Liver (tissue), 9 donors: Measurements from ENCODE around the gene CDK5. TPM values are rescaled to one million over a fixed set of nuclear protein-coding genes. Genes with fewer than 3 reads are reported as not detected.

Source experiments
- DNase-seq: peaks from one replicate; pipeline ENCODE4 v3.0.0-alpha.2; 2017; ENCODE audit warnings: low spot score
- H3K27ac ChIP-seq, 2 donors: one replicate each; pipeline ENCODE4 v1.7.0; 2013; ENCODE audit warnings: inconsistent platforms in 2 of 2, low read length in 2 of 2, control low read depth in 1 of 2, low read depth in 1 of 2, mild to moderate bottlenecking in 1 of 2
- H3K27me3 ChIP-seq, 4 donors: one replicate each; pipeline versions ENCODE4 v1.6.1 to v1.7.0; 2013; ENCODE audit warnings: low read length in 3 of 4, inconsistent platforms in 1 of 4, mild to moderate bottlenecking in 1 of 4, moderate library complexity in 1 of 4; ENCODE audit not compliant: control insufficient read depth in 4 of 4, insufficient read depth in 4 of 4
- H3K36me3 ChIP-seq, 4 donors: one replicate each; pipeline versions ENCODE4 v1.6.1 to v1.7.0; 2013; ENCODE audit warnings: low read length in 3 of 4, mild to moderate bottlenecking in 3 of 4, low read depth in 1 of 4, moderate library complexity in 1 of 4; ENCODE audit not compliant: control insufficient read depth in 4 of 4, insufficient read depth in 3 of 4
- H3K4me1 ChIP-seq, 4 donors: one replicate each; pipeline versions ENCODE4 v1.6.1 to v1.7.0; 2013; ENCODE audit warnings: low read length in 3 of 4, mild to moderate bottlenecking in 3 of 4, moderate library complexity in 1 of 4; ENCODE audit not compliant: control insufficient read depth in 4 of 4, insufficient read depth in 4 of 4
- H3K4me3 ChIP-seq, 3 donors: one replicate each; pipeline versions ENCODE4 v1.6.1 to v1.7.0; 2013; ENCODE audit warnings: low read length in 3 of 3, control low read depth in 1 of 3, low read depth in 1 of 3, mild to moderate bottlenecking in 1 of 3
- H3K9ac ChIP-seq, 2 donors: one replicate each; pipeline ENCODE4 v1.7.0; 2013; ENCODE audit warnings: low read length in 2 of 2, mild to moderate bottlenecking in 2 of 2, moderate library complexity in 2 of 2, control low read depth in 1 of 2, low read depth in 1 of 2
- H3K9me3 ChIP-seq, 4 donors: one replicate each; pipeline versions ENCODE4 v1.6.1 to v1.7.0; 2013; ENCODE audit warnings: low read length in 3 of 4; ENCODE audit not compliant: control insufficient read depth in 4 of 4
- ATF3 ChIP-seq: IDR thresholded peaks from 2 replicates; pipeline ENCODE4 v1.6.1; 2016; ENCODE audit warnings: antibody characterized with exemption
- CTCF ChIP-seq: fragments of 150-350 bp; IDR thresholded peaks from 2 replicates; pipeline ENCODE4 v1.5.1; 2017; ENCODE audit warnings: improper control_type of control experiment, low read depth, low read length; ENCODE audit not compliant: missing input control
- EGR1 ChIP-seq, 2 donors: IDR thresholded peaks; 2 replicates each; pipeline ENCODE4 v1.6.1; 2016 to 2018; ENCODE audit warnings: antibody characterized with exemption in 2 of 2, low read depth in 2 of 2
- FOXA1 ChIP-seq: IDR thresholded peaks from 2 replicates; pipeline ENCODE4 v1.6.1; 2016; ENCODE audit warnings: antibody characterized with exemption
- FOXA2 ChIP-seq: IDR thresholded peaks from 2 replicates; pipeline ENCODE4 v1.6.1; 2016; ENCODE audit warnings: antibody characterized with exemption
- GABPA ChIP-seq, 2 donors: IDR thresholded peaks in 1 of 2; conservative IDR thresholded peaks in 1 of 2; 2 replicates each; pipeline ENCODE4 v1.6.1; 2016; ENCODE audit warnings: antibody characterized with exemption in 2 of 2, mild to moderate bottlenecking in 1 of 2, moderate library complexity in 1 of 2
- HNF4A ChIP-seq, 2 donors: conservative IDR thresholded peaks; 2 replicates each; pipeline ENCODE4 v1.6.1; 2016; ENCODE audit warnings: antibody characterized with exemption in 2 of 2, mild to moderate bottlenecking in 2 of 2
- MAX ChIP-seq: IDR thresholded peaks from 2 replicates; pipeline ENCODE4 v1.6.1; 2016; ENCODE audit warnings: antibody characterized with exemption
- NR2F2 ChIP-seq: IDR thresholded peaks from 2 replicates; pipeline ENCODE4 v1.6.1; 2016; ENCODE audit warnings: antibody characterized with exemption
- RAD21 ChIP-seq, 2 donors: IDR thresholded peaks; 2 replicates each; pipeline ENCODE4 v1.6.1; 2016; ENCODE audit warnings: antibody characterized with exemption in 2 of 2, mild to moderate bottlenecking in 2 of 2
- REST ChIP-seq: IDR thresholded peaks from 2 replicates; pipeline ENCODE4 v1.6.1; 2016; ENCODE audit warnings: antibody characterized with exemption, mild to moderate bottlenecking
- RXRA ChIP-seq, 2 donors: IDR thresholded peaks; 2 replicates each; pipeline ENCODE4 v1.6.1; 2017 to 2018; ENCODE audit warnings: antibody characterized with exemption in 2 of 2, mild to moderate bottlenecking in 1 of 2
- SP1 ChIP-seq: IDR thresholded peaks from 2 replicates; pipeline ENCODE4 v1.6.1; 2018; ENCODE audit warnings: antibody characterized with exemption, mild to moderate bottlenecking
- TAF1 ChIP-seq: conservative IDR thresholded peaks from 2 replicates; pipeline ENCODE4 v1.6.1; 2016; ENCODE audit warnings: antibody characterized with exemption, mild to moderate bottlenecking
- YY1 ChIP-seq: IDR thresholded peaks from 2 replicates; pipeline ENCODE4 v1.6.1; 2016; ENCODE audit warnings: antibody characterized with exemption, mild to moderate bottlenecking
- WGBS: extraction: QIAGEN DNeasy Blood & Tissue Kit; methylation state at CpG from one replicate; pipeline ENCODE4 v1.1.7; 2013; 5-methylcytosine and 5-hydroxymethylcytosine counted together
- polyA plus RNA-seq, 2 donors: library from polyadenylated mRNA; stranded (reverse) in 1 of 2; unstranded in 1 of 2; fragments of 200-250 nt in 1 of 2; fragments of >200 nt in 1 of 2; fragmentation: Nextera tagmentation in 1 of 2; extraction: Ambion mirVana in 1 of 2; gene quantifications; one replicate each; pipeline versions ENCODE4 v1.2.1 to v1.2.3, GENCODE V29; 2013 to 2015
- total RNA-seq, 2 donors: library from RNA; depleted of rRNA; stranded (reverse); fragments of >200 nt; gene quantifications; one replicate each; pipeline ENCODE4 v1.2.3, GENCODE V29; 2014
- donor health status: healthy.
- donor health status: healthy.
- donor health status: healthy.
- donor health status: healthy.
- donor health status: healthy.

CDK5 gene
- total and polyA plus RNA-seq, 4 donors: 4.0 to 9.0 (median 7.4) TPM

- Histone ChIP-seq H3K27me3 (no peaks in the 10 kb centered on the region), H3K9ac (no peak overlapping the region), H3K36me3 (peaks cover 30 to 64% (median 39%) of the 10 kb centered on the region in 4 donors), H3K4me1 (peaks cover 8 to 19% (median 13%) of the 10 kb centered on the region in 4 donors), H3K4me3 (no peak overlapping the region), H3K27ac (no peak overlapping the region), H3K9me3 (no peaks in the 10 kb centered on the region)
- 94% methylated on average over 26 of the region's 26 CpGs for WGBS
- TF ChIP-seq FOXA1 (no peak), GABPA (IDR thresholded peaks at IDR 0.05 in 1 of 2, conservative IDR thresholded peaks at IDR 0.05 in 1 of 2) (no peak), RAD21 (IDR thresholded peaks at IDR 0.05) (no peak), EGR1 (IDR thresholded peaks at IDR 0.05; ENCODE audit: low read depth in 2 of 2) (no peak), HNF4A (conservative IDR thresholded peaks at IDR 0.05) (no peak), ATF3 (no peak), REST (no peak), CTCF (no peak), NR2F2 (no peak), RXRA (IDR thresholded peaks at IDR 0.05) (no peak), SP1 (no peak), MAX (no peak), FOXA2 (no peak)
- DNase-seq: no peak
These were observed 17.3 kb upstream of the CDK5 start for GRCh38 chr7:151074817-151075661.

- H3K27ac ChIP-seq: no peak overlapping the region
- TF ChIP-seq CTCF (no peak), EGR1 (IDR thresholded peaks at IDR 0.05; ENCODE audit: low read depth in 2 of 2) (no peak), TAF1 (no peak), YY1 (no peak), ATF3 (no peak), FOXA2 (no peak), MAX (no peak)
- DNase-seq: no peak
- H3K9ac ChIP-seq: no peak overlapping the region
- 90% methylated on average over 17 of the region's 17 CpGs for WGBS
- no peaks in the 10 kb centered on the region for H3K9me3 ChIP-seq
- peaks cover 33 to 75% (median 46%) of the 10 kb centered on the region in 4 donors for H3K36me3 ChIP-seq
- H3K4me3 ChIP-seq: no peak overlapping the region
- H3K27me3 ChIP-seq: no peaks in the 10 kb centered on the region
- H3K4me1 ChIP-seq: peaks cover 0 to 8% (median 2%) of the 10 kb centered on the region in 4 donors
These were observed 16.3 kb upstream of the CDK5 start for GRCh38 chr7:151073990-151074389.
